Heart left ventricle (tissue), 13 donors: Measurements from ENCODE around the gene ATP23.

Experiments used
- POLR2A ChIP-seq, 2 donors: fragments of 450-650 bp; IDR thresholded peaks; one replicate each; pipeline ENCODE4 v1.6.1; 2017; ENCODE audit warnings: antibody characterized with exemption in 2 of 2, mild to moderate bottlenecking in 2 of 2, moderate library complexity in 2 of 2
- TF ChIP-seq, protein P1 (sequence below), 12 donors: fragments of 200-600 bp; sonication (generic) in 4 of 12; IDR thresholded peaks; one replicate each; pipeline versions ENCODE4 v1.5.0 to v1.8.0; 2018 to 2022; ENCODE audit warnings: antibody characterized with exemption in 12 of 12, mild to moderate bottlenecking in 5 of 12
- donor health status: ischemic (EF 13 %, LVEDD 7.1; RV severe dilation, severe dysfunction).
- donor health status: DM: no; HTN: yes; CAD: no.
- donor health status: DM: no; HTN: no; CAD: no.
- donor health status: ischemic (EF 25% LVEDD 6.9; RV normal size, moderate dysfunction).
- donor health status: ischemic (EF 25% LVEDD 5.7; RV mildly dilated, moderate dysfunction).
- donor health status: ischemic (EF 35%, LVEDD 5.7; RV mildly dilated, moderate dysfunction).
- donor health status: nonischemic (EF 11% LVEDD 7.7; RV severe dilation, severe dysfunction).
- donor health status: DM: yes; HTN: yes; CAD: no.
- donor health status: PGD.
- donor health status: ischemic (EF 29% LVEDD 5.4; RV normal size, mild dysfunction).
- donor health status: nonischemic (EF 23%, LVEDD 6.1; RV moderate dilation, normal function).

GRCh38 chr12:57906821-57907220, 34.5 kb upstream of the ATP23 start:
- TF ChIP-seq, protein P1, sequence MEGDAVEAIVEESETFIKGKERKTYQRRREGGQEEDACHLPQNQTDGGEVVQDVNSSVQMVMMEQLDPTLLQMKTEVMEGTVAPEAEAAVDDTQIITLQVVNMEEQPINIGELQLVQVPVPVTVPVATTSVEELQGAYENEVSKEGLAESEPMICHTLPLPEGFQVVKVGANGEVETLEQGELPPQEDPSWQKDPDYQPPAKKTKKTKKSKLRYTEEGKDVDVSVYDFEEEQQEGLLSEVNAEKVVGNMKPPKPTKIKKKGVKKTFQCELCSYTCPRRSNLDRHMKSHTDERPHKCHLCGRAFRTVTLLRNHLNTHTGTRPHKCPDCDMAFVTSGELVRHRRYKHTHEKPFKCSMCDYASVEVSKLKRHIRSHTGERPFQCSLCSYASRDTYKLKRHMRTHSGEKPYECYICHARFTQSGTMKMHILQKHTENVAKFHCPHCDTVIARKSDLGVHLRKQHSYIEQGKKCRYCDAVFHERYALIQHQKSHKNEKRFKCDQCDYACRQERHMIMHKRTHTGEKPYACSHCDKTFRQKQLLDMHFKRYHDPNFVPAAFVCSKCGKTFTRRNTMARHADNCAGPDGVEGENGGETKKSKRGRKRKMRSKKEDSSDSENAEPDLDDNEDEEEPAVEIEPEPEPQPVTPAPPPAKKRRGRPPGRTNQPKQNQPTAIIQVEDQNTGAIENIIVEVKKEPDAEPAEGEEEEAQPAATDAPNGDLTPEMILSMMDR (IDR thresholded peaks at IDR 0.05), result no peak
- no peak for TF ChIP-seq POLR2A (IDR thresholded peaks at IDR 0.05)
